Lower lobe of right lung (tissue), 2 donors: ENCODE results near the gene PCCA. TPM values are rescaled to one million over a fixed set of nuclear protein-coding genes. Genes with fewer than 3 reads are reported as not detected.

Experiments
- ATAC-seq, 2 donors: fragments of 200-7000 bp; cut with Tn5 transposase; one replicate each; pipeline ENCODE4 v1.9.1; 2020 to 2022; ENCODE audit warnings: mild to moderate bottlenecking in 2 of 2, moderate library complexity in 2 of 2
- DNase-seq: peaks from one replicate; pipeline ENCODE4 v3.0.0-alpha.2; 2020
- H3K27ac ChIP-seq: fragments of 200-600 bp; one replicate; pipeline ENCODE4 v1.8.0; 2022
- H3K27me3 ChIP-seq: fragments of 200-600 bp; one replicate; pipeline ENCODE4 v1.8.0; 2022; ENCODE audit warnings: low read depth
- H3K36me3 ChIP-seq: fragments of 200-600 bp; one replicate; pipeline ENCODE4 v1.8.0; 2022; ENCODE audit warnings: mild to moderate bottlenecking
- H3K4me1 ChIP-seq: fragments of 200-600 bp; one replicate; pipeline ENCODE4 v1.8.0; 2022
- H3K4me3 ChIP-seq: fragments of 200-600 bp; one replicate; pipeline ENCODE4 v1.8.0; 2022; ENCODE audit warnings: mild to moderate bottlenecking
- H3K9me3 ChIP-seq: fragments of 200-600 bp; one replicate; pipeline ENCODE4 v1.8.0; 2022
- intact Hi-C: fragments of 100-400 bp; cut with DNase I; formaldehyde crosslinking; loops from one replicate; pipeline ENCODE4 v1.11.0; 2022
- total RNA-seq: library from RNA; stranded (reverse); fragmentation: NEBNext Ultra II Directional; extraction: Animal tissue kit (Norgen Biotek cat#: 25700); gene quantifications from one replicate; pipeline ENCODE4 v1.2.1, GENCODE V29; 2021
- TF ChIP-seq, protein P1 (sequence below): fragments of 200-600 bp; IDR thresholded peaks from one replicate; pipeline ENCODE4 v1.8.0; 2022; ENCODE audit warnings: antibody characterized with exemption, mild to moderate bottlenecking
- donor health status: DM: no; HTN: yes; CAD: no; lungs with severe emphysema.

Gene PCCA
- total RNA-seq, 1 donor from 2014 or later: 37.8 TPM

DNA sequence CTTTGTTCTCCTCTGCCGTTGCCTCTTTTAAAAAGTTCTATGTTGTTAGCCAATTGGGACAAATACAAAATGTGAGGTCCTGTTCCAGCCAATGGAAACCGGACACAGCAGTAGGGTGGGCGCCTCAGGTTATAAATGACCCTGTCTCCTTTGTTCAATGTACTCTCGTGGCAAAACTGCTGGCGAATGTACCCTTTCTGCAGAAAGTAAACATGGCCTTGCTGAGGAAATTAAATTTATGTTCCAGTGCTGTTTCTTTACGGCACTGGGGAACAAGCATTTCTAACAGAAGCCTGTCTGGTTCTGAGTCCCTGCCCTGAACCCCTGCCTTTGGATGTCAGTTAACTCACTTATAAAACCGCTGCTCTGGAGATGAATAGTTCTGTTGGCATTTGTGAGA lies 140.7 kb downstream of the PCCA start:
- Histone ChIP-seq H3K4me3 (no peak overlapping the region), H3K36me3 (no peaks in the 10 kb centered on the region), H3K4me1 (peaks cover 18% of the 10 kb centered on the region), H3K27ac (no peak overlapping the region), H3K27me3 (no peaks in the 10 kb centered on the region), H3K9me3 (no peaks in the 10 kb centered on the region)
- TF ChIP-seq, protein P1, sequence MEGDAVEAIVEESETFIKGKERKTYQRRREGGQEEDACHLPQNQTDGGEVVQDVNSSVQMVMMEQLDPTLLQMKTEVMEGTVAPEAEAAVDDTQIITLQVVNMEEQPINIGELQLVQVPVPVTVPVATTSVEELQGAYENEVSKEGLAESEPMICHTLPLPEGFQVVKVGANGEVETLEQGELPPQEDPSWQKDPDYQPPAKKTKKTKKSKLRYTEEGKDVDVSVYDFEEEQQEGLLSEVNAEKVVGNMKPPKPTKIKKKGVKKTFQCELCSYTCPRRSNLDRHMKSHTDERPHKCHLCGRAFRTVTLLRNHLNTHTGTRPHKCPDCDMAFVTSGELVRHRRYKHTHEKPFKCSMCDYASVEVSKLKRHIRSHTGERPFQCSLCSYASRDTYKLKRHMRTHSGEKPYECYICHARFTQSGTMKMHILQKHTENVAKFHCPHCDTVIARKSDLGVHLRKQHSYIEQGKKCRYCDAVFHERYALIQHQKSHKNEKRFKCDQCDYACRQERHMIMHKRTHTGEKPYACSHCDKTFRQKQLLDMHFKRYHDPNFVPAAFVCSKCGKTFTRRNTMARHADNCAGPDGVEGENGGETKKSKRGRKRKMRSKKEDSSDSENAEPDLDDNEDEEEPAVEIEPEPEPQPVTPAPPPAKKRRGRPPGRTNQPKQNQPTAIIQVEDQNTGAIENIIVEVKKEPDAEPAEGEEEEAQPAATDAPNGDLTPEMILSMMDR: no peak
- ATAC-seq (no peak), DNase-seq (no peak)
- intact Hi-C loops: loop anchor here (10.0 kb wide), 1 partner anchor 315 kb away; no protein-coding TSS in a partner anchor

DNA sequence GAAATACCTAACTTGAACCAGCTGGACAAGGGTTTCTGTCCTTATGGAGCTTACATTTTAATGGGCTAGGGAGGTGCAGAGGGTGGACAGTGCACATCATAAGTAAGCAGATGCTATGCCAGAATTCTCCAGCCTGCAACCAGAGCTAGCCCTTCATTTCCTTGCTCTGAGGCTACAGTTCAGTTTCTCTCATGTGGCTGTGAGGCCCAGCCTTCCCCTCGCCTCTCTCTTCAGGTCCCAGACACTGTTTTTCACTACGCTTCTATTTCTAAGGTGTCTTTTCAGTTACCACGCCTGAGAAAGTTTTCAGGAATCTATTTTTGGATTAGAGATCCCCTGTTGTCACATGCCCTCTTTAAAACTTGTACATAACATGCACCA lies 141.9 kb downstream of the PCCA start:
- Histone ChIP-seq H3K27ac (no peak overlapping the region), H3K27me3 (no peaks in the 10 kb centered on the region), H3K9me3 (no peaks in the 10 kb centered on the region), H3K4me3 (no peak overlapping the region), H3K4me1 (peaks cover 22% of the 10 kb centered on the region), H3K36me3 (no peaks in the 10 kb centered on the region)
- DNase-seq (no peak), ATAC-seq (no peak)
- intact Hi-C loops: loop anchor here (10.0 kb wide), 1 partner anchor 316 kb away; no protein-coding TSS in a partner anchor
- TF ChIP-seq, protein P1: no peak

DNA sequence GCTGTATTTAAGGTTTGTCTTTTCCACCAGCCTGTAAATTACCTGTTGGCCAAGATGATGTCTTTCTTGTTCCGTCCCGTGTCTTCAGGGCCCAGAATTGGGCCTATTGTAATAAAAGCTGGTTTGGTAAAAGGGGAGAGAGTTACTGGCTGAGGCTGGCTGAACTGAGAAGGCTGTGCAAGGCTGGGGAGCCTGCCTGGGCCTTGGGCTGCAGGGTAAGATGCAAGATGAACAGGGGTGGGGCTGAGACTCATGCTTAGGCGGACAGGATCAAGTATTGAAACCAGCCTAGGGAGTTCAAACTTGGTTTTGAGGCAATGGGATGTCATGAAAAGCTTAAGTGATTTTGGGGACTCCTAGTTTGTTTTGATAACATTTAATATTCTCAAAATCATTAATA lies 142.3 kb downstream of the PCCA start:
- DNase-seq: no peak
- no peak overlapping the region for H3K27ac ChIP-seq
- no peak overlapping the region for H3K4me3 ChIP-seq
- TF ChIP-seq, protein P1: no peak
- intact Hi-C loops: loop anchor here (10.0 kb wide), 1 partner anchor 316 kb away; no protein-coding TSS in a partner anchor
- H3K4me1 ChIP-seq: peaks cover 22% of the 10 kb centered on the region
- no peaks in the 10 kb centered on the region for H3K36me3 ChIP-seq
- no peaks in the 10 kb centered on the region for H3K9me3 ChIP-seq
- no peak for ATAC-seq
- H3K27me3 ChIP-seq: no peaks in the 10 kb centered on the region

DNA sequence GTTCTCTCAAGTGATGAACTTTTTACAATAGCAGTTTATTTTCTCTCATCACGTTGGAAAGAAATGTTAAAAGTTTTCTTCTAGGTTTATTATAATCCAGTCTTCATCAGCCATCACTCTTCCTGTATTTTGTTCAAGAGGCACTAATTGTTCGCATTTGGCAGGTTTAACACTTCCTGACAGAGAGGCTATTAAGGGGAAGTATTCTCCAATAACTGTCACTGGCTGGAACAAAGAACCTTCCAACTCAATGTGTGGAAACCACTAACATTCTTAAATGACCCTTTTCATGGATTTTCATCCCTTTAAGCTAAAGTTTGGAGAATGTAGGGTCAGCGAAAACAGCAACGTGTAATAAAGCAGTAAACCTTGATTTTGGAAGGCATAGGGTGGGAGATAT lies 145.1 kb downstream of the PCCA start:
- H3K9me3 ChIP-seq: no peaks in the 10 kb centered on the region
- H3K36me3 ChIP-seq: no peaks in the 10 kb centered on the region
- no peak overlapping the region for H3K4me3 ChIP-seq
- no peak for ATAC-seq
- TF ChIP-seq, protein P1: no peak
- peaks cover 22% of the 10 kb centered on the region for H3K4me1 ChIP-seq
- no peaks in the 10 kb centered on the region for H3K27me3 ChIP-seq
- intact Hi-C loops: loop anchor here (10.0 kb wide), 1 partner anchor 319 kb away; no protein-coding TSS in a partner anchor
- no peak overlapping the region for H3K27ac ChIP-seq
- DNase-seq: no peak

DNA sequence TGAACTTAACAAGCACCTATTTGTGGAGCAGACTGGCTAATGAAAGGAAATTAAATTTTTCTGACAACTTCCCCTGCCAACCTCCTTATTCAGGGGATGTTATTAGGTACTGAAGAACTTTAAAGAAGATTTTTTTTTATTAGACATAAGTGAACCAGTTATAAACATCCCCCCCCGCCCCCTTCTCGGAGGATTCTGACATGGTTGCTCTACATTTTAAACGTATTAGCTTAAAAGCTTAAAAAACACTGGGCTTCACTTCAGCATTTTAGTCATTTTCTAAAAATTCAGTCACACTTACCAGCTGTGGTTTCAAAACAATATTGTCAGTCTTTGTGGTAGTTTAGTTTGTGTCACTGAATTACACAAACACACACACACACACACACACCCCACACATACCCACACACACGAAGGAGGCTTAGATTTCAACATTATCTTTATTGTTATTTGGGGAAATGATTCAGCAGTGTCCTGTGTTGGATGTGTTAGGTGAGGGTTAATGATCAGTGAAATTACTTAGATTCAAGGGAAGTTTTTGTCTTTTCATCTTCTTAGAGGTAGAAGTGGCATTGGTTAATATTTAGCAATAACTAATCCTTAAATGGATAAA lies 145.7 kb downstream of the PCCA start:
- H3K36me3 ChIP-seq: no peaks in the 10 kb centered on the region
- peaks cover 22% of the 10 kb centered on the region for H3K4me1 ChIP-seq
- H3K4me3 ChIP-seq: no peak overlapping the region
- DNase-seq (no peak), ATAC-seq (no peak)
- intact Hi-C loops: loop anchor here (10.0 kb wide), 1 partner anchor 320 kb away; no protein-coding TSS in a partner anchor
- no peak overlapping the region for H3K27ac ChIP-seq
- H3K9me3 ChIP-seq: no peaks in the 10 kb centered on the region
- H3K27me3 ChIP-seq: no peaks in the 10 kb centered on the region
- TF ChIP-seq, protein P1: no peak
